GM23248 (cell line): Measurements from ENCODE around the gene XRCC6.

ENCODE experiments used
- EZH2 ChIP-seq: fragments of 200-600 bp; sonication (generic); IDR thresholded peaks from 2 replicates; pipeline ENCODE4 v1.6.1; 2018; ENCODE audit warnings: antibody characterized with exemption, mild to moderate bottlenecking; ENCODE audit not compliant: insufficient read depth, poor library complexity, severe bottlenecking
- EZH2phosphoT487 ChIP-seq: fragments of 200-600 bp; sonication (generic); IDR thresholded peaks from 2 replicates; pipeline ENCODE4 v1.6.1; 2018; ENCODE audit warnings: antibody characterized with exemption, moderate library complexity, mild to moderate bottlenecking, low read depth; ENCODE audit not compliant: insufficient read depth

DNA sequence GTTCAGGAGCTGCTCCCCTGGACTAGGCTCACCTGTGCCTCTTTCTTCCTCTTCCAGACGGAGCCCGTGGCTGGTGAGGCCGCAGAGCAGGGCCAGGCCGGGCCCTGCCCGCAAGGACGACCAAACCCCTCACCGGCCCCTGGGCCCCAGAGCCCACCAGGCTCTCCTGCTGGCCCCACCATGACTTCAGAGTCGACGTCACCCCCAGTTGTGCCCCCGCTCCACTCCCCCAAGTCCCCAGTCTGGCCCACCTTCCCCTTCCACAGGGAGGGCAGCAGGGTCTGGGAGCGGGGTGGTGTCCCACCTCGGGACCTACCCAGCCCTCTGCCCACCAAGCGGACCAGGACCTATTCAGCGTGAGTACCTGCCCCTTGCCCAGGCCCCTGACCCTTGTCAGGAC, 49.3 kb upstream of the XRCC6 start:
- TF ChIP-seq EZH2 (no peak), EZH2phosphoT487 (no peak)
